GM23248 (cell line): Measurements from ENCODE around the gene BLOC1S6. TPM values are rescaled to one million over a fixed set of nuclear protein-coding genes. Genes with fewer than 3 reads are reported as not detected.
A peak's percentile ranks its signal among the peaks of the same experiment; 100 is the strongest.

Experiments used
- DNase-seq: peaks from one replicate; pipeline ENCODE4 v3.0.0-alpha.2; 2015
- H2AFZ ChIP-seq: fragments of 200-600 bp; sonication (generic); 2 replicates; pipeline ENCODE4 v1.6.1; 2016; ENCODE audit warnings: antibody characterized with exemption
- H3F3A ChIP-seq: fragments of 200-600 bp; sonication (generic); 2 replicates; pipeline ENCODE4 v1.6.1; 2016; ENCODE audit warnings: mild to moderate bottlenecking, antibody characterized with exemption, mixed run types; ENCODE audit not compliant: insufficient read depth
- H3K27ac ChIP-seq: fragments of 200-600 bp; sonication (generic); 2 replicates; pipeline ENCODE4 v1.5.1; 2016; ENCODE audit warnings: mild to moderate bottlenecking
- H3K27me3 ChIP-seq: fragments of 200-600 bp; sonication (generic); replicated peaks from 2 replicates; pipeline ENCODE4 v1.6.1; 2016; ENCODE audit warnings: mild to moderate bottlenecking; ENCODE audit not compliant: insufficient read depth
- H3K36me3 ChIP-seq: fragments of 200-600 bp; sonication (generic); 2 replicates; pipeline ENCODE4 v1.6.1; 2016; ENCODE audit warnings: low read depth, mild to moderate bottlenecking
- H3K4me1 ChIP-seq: fragments of 200-600 bp; sonication (generic); 2 replicates; pipeline ENCODE4 v1.6.1; 2016; ENCODE audit warnings: mild to moderate bottlenecking; ENCODE audit not compliant: insufficient read depth
- H3K4me2 ChIP-seq: fragments of 200-600 bp; sonication (generic); one replicate; pipeline ENCODE4 v1.6.1; 2016; ENCODE audit warnings: mild to moderate bottlenecking; ENCODE audit not compliant: unreplicated experiment
- H3K4me3 ChIP-seq: fragments of 200-600 bp; sonication (generic); 2 replicates; pipeline ENCODE4 v1.5.1; 2016; ENCODE audit warnings: mild to moderate bottlenecking
- H3K79me2 ChIP-seq: fragments of 200-600 bp; sonication (generic); 2 replicates; pipeline ENCODE4 v1.6.1; 2016; ENCODE audit warnings: mild to moderate bottlenecking; ENCODE audit not compliant: insufficient read depth
- H3K9ac ChIP-seq: fragments of 200-600 bp; sonication (generic); 2 replicates; pipeline ENCODE4 v1.6.1; 2016; ENCODE audit warnings: mild to moderate bottlenecking
- H3K9me2 ChIP-seq: fragments of 200-600 bp; sonication (generic); 2 replicates; pipeline ENCODE4 v1.6.1; 2016; ENCODE audit warnings: mixed run types, mild to moderate bottlenecking, moderate library complexity; ENCODE audit not compliant: insufficient read depth
- H3K9me3 ChIP-seq: fragments of 200-600 bp; sonication (generic); one replicate; pipeline ENCODE4 v1.6.1; 2017; ENCODE audit warnings: low read depth
- H4K20me1 ChIP-seq: fragments of 200-600 bp; sonication (generic); 2 replicates; pipeline ENCODE4 v1.6.0; 2016; ENCODE audit not compliant: insufficient read depth
- EZH2 ChIP-seq: fragments of 200-600 bp; sonication (generic); IDR thresholded peaks from 2 replicates; pipeline ENCODE4 v1.6.1; 2018; ENCODE audit warnings: antibody characterized with exemption, mild to moderate bottlenecking; ENCODE audit not compliant: insufficient read depth, poor library complexity, severe bottlenecking
- EZH2phosphoT487 ChIP-seq: fragments of 200-600 bp; sonication (generic); IDR thresholded peaks from 2 replicates; pipeline ENCODE4 v1.6.1; 2018; ENCODE audit warnings: antibody characterized with exemption, moderate library complexity, mild to moderate bottlenecking, low read depth; ENCODE audit not compliant: insufficient read depth
- WGBS, 2 experiments: methylation state at CpG; one replicate each; pipeline ENCODE4 v1.1.6; 2015 to 2017; ENCODE audit warnings: low lambda C conversion rate in 2 of 2, low coverage in 1 of 2; ENCODE audit errors: missing lambda C conversion rate in 2 of 2; 5-methylcytosine and 5-hydroxymethylcytosine counted together
- in situ Hi-C: fragments of 300-500 bp; cut with MboI; formaldehyde crosslinking; loops from 2 replicates; pipeline ENCODE4 v1.15.0; 2020
- polyA plus RNA-seq: library from polyadenylated mRNA; unstranded; fragments of >200 nt; fragmentation: Nextera tagmentation; extraction: Ambion mirVana; gene quantifications from 2 replicates; pipeline ENCODE4 v1.2.1, GENCODE V29; 2016
- total RNA-seq: library from RNA; depleted of rRNA; stranded (reverse); fragments of >200 nt; shearing (Covaris generic); gene quantifications from 2 replicates; pipeline ENCODE4 v1.2.3, GENCODE V29; 2014

Gene BLOC1S6
- total and polyA plus RNA-seq, 2 experiments from 2014 or later = 46.3 to 79.4 TPM

- Histone ChIP-seq H3K27ac (peak overlapping the region; percentile 99), H3K36me3 (no peaks in the 10 kb centered on the region), H3K9me2 (no peaks in the 10 kb centered on the region), H3K4me3 (peak overlapping the region; percentile 93), H4K20me1 (no peaks in the 10 kb centered on the region), H3K9me3 (no peaks in the 10 kb centered on the region), H3K4me1 (peaks cover 29% of the 10 kb centered on the region), H3K9ac (peak overlapping the region; percentile 98), H3K4me2 (peak overlapping the region; percentile 96), H3F3A (peaks cover 22% of the 10 kb centered on the region), H3K79me2 (peaks cover 34% of the 10 kb centered on the region), H3K27me3 (no peaks in the 10 kb centered on the region), H2AFZ (peak overlapping the region; percentile 90)
- TF ChIP-seq EZH2phosphoT487 (no peak), EZH2 (no peak)
- 81 to 84% methylated on average over 3 of the region's 3 CpGs for WGBS, 2 experiments
- in situ Hi-C loops = no loop called here
- no peak for DNase-seq
Observed at GRCh38 chr15:45586125-45586524, 1.1 kb upstream of the BLOC1S6 start.

- no peak for DNase-seq
- no peaks in the 10 kb centered on the region for H4K20me1 ChIP-seq
- H2AFZ ChIP-seq = peak overlapping the region; percentile 90
- no peaks in the 10 kb centered on the region for H3K27me3 ChIP-seq
- peak overlapping the region; percentile 98 for H3K9ac ChIP-seq
- H3K4me1 ChIP-seq = peaks cover 29% of the 10 kb centered on the region
- H3K4me2 ChIP-seq = peak overlapping the region; percentile 96
- whole genome bisulfite sequencing, 2 experiments = 3% methylated on average over 14 of the region's 14 CpGs
- no peak for TF ChIP-seq EZH2phosphoT487
- H3K9me2 ChIP-seq = no peaks in the 10 kb centered on the region
- H3F3A ChIP-seq = peaks cover 22% of the 10 kb centered on the region
- no peaks in the 10 kb centered on the region for H3K9me3 ChIP-seq
- in situ Hi-C loops = no loop called here
- H3K27ac ChIP-seq = peak overlapping the region; percentile 99
- no peaks in the 10 kb centered on the region for H3K36me3 ChIP-seq
- H3K79me2 ChIP-seq = peaks cover 39% of the 10 kb centered on the region
- peak overlapping the region; percentile 93 for H3K4me3 ChIP-seq
Observed at GRCh38 chr15:45586601-45587094, 531 bp upstream of the BLOC1S6 start.

DNA sequence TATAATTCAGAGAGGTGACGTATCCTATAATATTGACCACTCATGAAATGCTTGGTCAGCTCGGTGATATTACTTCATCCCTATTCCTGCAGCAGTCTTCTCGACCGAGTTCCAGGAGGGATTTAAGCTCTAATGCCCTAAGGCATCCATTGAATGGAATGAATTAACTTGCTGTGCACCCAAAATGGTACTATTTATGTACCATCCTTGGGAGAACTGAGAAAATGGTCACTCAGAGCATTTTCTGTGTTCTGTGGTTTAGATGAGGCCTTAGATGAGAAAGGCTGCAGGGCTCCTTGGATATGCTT is 638 bp downstream of the BLOC1S6 start:
- H3K9ac ChIP-seq = peak overlapping the region; percentile 98
- peaks cover 51% of the 10 kb centered on the region for H3K79me2 ChIP-seq
- peak overlapping the region; percentile 96 for H3K4me2 ChIP-seq
- peak overlapping the region; percentile 90 for H2AFZ ChIP-seq
- peaks cover 22% of the 10 kb centered on the region for H3F3A ChIP-seq
- 0 to 1% methylated on average over 4 of the region's 4 CpGs for WGBS, 2 experiments
- H3K9me2 ChIP-seq = no peaks in the 10 kb centered on the region
- H3K36me3 ChIP-seq = no peaks in the 10 kb centered on the region
- in situ Hi-C loops = no loop called here
- no peaks in the 10 kb centered on the region for H3K27me3 ChIP-seq
- DNase-seq = no peak
- peak overlapping the region; percentile 99 for H3K27ac ChIP-seq
- TF ChIP-seq EZH2 = no peak
- TF ChIP-seq EZH2phosphoT487 = no peak
- no peaks in the 10 kb centered on the region for H3K9me3 ChIP-seq
- H3K4me3 ChIP-seq = peak overlapping the region; percentile 93
- H4K20me1 ChIP-seq = no peaks in the 10 kb centered on the region; the same call in 1 of the 2 replicates
- H3K4me1 ChIP-seq = peaks cover 29% of the 10 kb centered on the region

GRCh38 chr15:45588219-45588875 is 1.2 kb downstream of the BLOC1S6 start:
- Histone ChIP-seq H3K27me3 (no peaks in the 10 kb centered on the region), H3K9me2 (no peaks in the 10 kb centered on the region), H3F3A (peaks cover 22% of the 10 kb centered on the region), H3K4me2 (peak overlapping the region; percentile 96), H2AFZ (peak overlapping the region; percentile 90), H3K27ac (peak overlapping the region; percentile 99), H3K9me3 (no peaks in the 10 kb centered on the region), H4K20me1 (no peaks in the 10 kb centered on the region; the same call in 1 of the 2 replicates), H3K79me2 (peaks cover 56% of the 10 kb centered on the region), H3K9ac (peak overlapping the region; percentile 98), H3K4me3 (peak overlapping the region; percentile 93), H3K4me1 (peaks cover 29% of the 10 kb centered on the region), H3K36me3 (no peaks in the 10 kb centered on the region)
- DNase-seq = peak; percentile 40
- no peak for TF ChIP-seq EZH2phosphoT487
- TF ChIP-seq EZH2 = no peak
- in situ Hi-C loops = no loop called here
- 26 to 38% methylated on average over 6 of the region's 6 CpGs for WGBS, 2 experiments
